Smooth muscle cell (in vitro differentiated cells): ENCODE measurements around the gene ISLR2. TPM values are rescaled to one million over a fixed set of nuclear protein-coding genes. Genes with fewer than 3 reads are reported as not detected.

Source experiments
- DNase-seq: peaks from one replicate; lab custom pipeline; 2025; ENCODE audit not compliant: unreplicated experiment; lab: John Stamatoyannopoulos, UW
- H2AFZ ChIP-seq: fragments of 200-600 bp; sonication (generic); 2 replicates; pipeline ENCODE4 v1.6.0; 2016; ENCODE audit warnings: antibody characterized with exemption, low read depth, mild to moderate bottlenecking
- H3F3A ChIP-seq: fragments of 200-600 bp; sonication (generic); 2 replicates; pipeline ENCODE4 v1.6.0; 2017; ENCODE audit warnings: antibody characterized with exemption, low read depth
- H3K27ac ChIP-seq: fragments of 200-600 bp; sonication (generic); 2 replicates; pipeline ENCODE4 v1.5.1; 2016; ENCODE audit warnings: low read depth, mild to moderate bottlenecking
- H3K27me3 ChIP-seq: fragments of 200-600 bp; sonication (generic); 2 replicates; pipeline ENCODE4 v1.6.1; 2016; ENCODE audit warnings: low read depth, mild to moderate bottlenecking
- H3K36me3 ChIP-seq: fragments of 200-600 bp; sonication (generic); 2 replicates; pipeline ENCODE4 v1.5.1; 2016; ENCODE audit warnings: low read depth
- H3K4me1 ChIP-seq: fragments of 200-600 bp; sonication (generic); 2 replicates; pipeline ENCODE4 v1.5.1; 2016; ENCODE audit warnings: low read depth
- H3K4me2 ChIP-seq: fragments of 200-600 bp; sonication (generic); 2 replicates; pipeline ENCODE4 v1.6.0; 2016; ENCODE audit warnings: mild to moderate bottlenecking
- H3K4me3 ChIP-seq: fragments of 200-600 bp; sonication (generic); 2 replicates; pipeline ENCODE4 v1.5.1; 2016; ENCODE audit warnings: mild to moderate bottlenecking
- H3K79me2 ChIP-seq: fragments of 200-600 bp; sonication (generic); 2 replicates; pipeline ENCODE4 v1.6.0; 2016; ENCODE audit warnings: low read depth, mild to moderate bottlenecking
- H3K9ac ChIP-seq: fragments of 200-600 bp; sonication (generic); 2 replicates; pipeline ENCODE4 v1.6.0; 2016; ENCODE audit warnings: low read depth
- H3K9me3 ChIP-seq: fragments of 200-600 bp; sonication (generic); replicated peaks from 2 replicates; pipeline ENCODE4 v1.5.1; 2016; ENCODE audit warnings: low read depth
- H4K20me1 ChIP-seq: fragments of 200-600 bp; sonication (generic); 2 replicates; pipeline ENCODE4 v1.6.0; 2016; ENCODE audit warnings: low read depth
- WGBS: methylation state at CpG from one replicate; pipeline ENCODE4 v1.1.7; 2016; ENCODE audit warnings: low lambda C conversion rate; 5-methylcytosine and 5-hydroxymethylcytosine counted together
- polyA plus RNA-seq: library from polyadenylated mRNA; unstranded; fragments of >200 nt; fragmentation: Nextera tagmentation; extraction: Ambion mirVana; gene quantifications from 2 replicates; pipeline ENCODE4 v1.2.1, GENCODE V29; 2016
- total RNA-seq: library from RNA; depleted of rRNA; stranded (reverse); fragments of >200 nt; gene quantifications from 2 replicates; pipeline ENCODE4 v1.2.3, GENCODE V29; 2014
- TF ChIP-seq, protein P1 (sequence below): fragments of 200-600 bp; sonication (generic); IDR thresholded peaks from 2 replicates; pipeline ENCODE4 v1.5.1; 2017; ENCODE audit warnings: borderline replicate concordance, mild to moderate bottlenecking, antibody characterized with exemption; ENCODE audit not compliant: insufficient read depth, poor library complexity, severe bottlenecking

Gene ISLR2
- total and polyA plus RNA-seq, 2 experiments from 2014 or later, result 3.0 to 3.8 TPM

DNA sequence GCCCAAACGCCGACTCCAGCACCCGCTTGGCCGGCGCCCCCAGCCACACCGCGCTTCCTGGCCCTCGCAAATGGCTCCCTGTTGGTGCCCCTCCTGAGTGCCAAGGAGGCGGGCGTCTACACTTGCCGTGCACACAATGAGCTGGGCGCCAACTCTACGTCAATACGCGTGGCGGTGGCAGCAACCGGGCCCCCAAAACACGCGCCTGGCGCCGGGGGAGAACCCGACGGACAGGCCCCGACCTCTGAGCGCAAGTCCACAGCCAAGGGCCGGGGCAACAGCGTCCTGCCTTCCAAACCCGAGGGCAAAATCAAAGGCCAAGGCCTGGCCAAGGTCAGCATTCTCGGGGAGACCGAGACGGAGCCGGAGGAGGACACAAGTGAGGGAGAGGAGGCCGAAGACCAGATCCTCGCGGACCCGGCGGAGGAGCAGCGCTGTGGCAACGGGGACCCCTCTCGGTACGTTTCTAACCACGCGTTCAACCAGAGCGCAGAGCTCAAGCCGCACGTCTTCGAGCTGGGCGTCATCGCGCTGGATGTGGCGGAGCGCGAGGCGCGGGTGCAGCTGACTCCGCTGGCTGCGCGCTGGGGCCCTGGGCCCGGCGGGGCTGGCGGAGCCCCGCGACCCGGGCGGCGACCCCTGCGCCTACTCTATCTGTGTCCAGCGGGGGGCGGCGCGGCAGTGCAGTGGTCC lies 3.5 kb downstream of the ISLR2 start:
- Histone ChIP-seq H3K27ac (no peak overlapping the region), H3K4me2 (no peak overlapping the region), H3K36me3 (no peaks in the 10 kb centered on the region), H3K4me1 (peaks cover 49% of the 10 kb centered on the region), H3K9ac (no peak overlapping the region), H3K4me3 (no peak overlapping the region), H3K27me3 (peaks cover 61% of the 10 kb centered on the region), H3K9me3 (no peaks in the 10 kb centered on the region), H2AFZ (no peak overlapping the region), H3K79me2 (no peaks in the 10 kb centered on the region), H3F3A (peaks cover 13% of the 10 kb centered on the region), H4K20me1 (no peaks in the 10 kb centered on the region)
- WGBS, result 17% methylated on average over 56 of the region's 71 CpGs
- no peak for DNase-seq
- TF ChIP-seq, protein P1, sequence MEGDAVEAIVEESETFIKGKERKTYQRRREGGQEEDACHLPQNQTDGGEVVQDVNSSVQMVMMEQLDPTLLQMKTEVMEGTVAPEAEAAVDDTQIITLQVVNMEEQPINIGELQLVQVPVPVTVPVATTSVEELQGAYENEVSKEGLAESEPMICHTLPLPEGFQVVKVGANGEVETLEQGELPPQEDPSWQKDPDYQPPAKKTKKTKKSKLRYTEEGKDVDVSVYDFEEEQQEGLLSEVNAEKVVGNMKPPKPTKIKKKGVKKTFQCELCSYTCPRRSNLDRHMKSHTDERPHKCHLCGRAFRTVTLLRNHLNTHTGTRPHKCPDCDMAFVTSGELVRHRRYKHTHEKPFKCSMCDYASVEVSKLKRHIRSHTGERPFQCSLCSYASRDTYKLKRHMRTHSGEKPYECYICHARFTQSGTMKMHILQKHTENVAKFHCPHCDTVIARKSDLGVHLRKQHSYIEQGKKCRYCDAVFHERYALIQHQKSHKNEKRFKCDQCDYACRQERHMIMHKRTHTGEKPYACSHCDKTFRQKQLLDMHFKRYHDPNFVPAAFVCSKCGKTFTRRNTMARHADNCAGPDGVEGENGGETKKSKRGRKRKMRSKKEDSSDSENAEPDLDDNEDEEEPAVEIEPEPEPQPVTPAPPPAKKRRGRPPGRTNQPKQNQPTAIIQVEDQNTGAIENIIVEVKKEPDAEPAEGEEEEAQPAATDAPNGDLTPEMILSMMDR, result no peak

DNA sequence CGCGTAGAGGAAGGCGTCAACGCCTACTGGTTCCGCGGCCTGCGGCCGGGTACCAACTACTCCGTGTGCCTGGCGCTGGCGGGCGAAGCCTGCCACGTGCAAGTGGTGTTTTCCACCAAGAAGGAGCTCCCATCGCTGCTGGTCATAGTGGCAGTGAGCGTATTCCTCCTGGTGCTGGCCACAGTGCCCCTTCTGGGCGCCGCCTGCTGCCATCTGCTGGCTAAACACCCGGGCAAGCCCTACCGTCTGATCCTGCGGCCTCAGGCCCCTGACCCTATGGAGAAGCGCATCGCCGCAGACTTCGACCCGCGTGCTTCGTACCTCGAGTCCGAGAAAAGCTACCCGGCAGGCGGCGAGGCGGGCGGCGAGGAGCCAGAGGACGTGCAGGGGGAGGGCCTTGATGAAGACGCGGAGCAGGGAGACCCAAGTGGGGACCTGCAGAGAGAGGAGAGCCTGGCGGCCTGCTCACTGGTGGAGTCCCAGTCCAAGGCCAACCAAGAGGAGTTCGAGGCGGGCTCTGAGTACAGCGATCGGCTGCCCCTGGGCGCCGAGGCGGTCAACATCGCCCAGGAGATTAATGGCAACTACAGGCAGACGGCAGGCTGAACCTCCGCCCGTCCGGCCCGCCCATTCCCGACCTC lies 4.1 kb downstream of the ISLR2 start:
- H3F3A ChIP-seq, result peaks cover 13% of the 10 kb centered on the region
- peaks cover 55% of the 10 kb centered on the region for H3K27me3 ChIP-seq
- H3K4me1 ChIP-seq, result peaks cover 42% of the 10 kb centered on the region
- H3K9ac ChIP-seq, result no peak overlapping the region
- H3K27ac ChIP-seq, result no peak overlapping the region
- no peaks in the 10 kb centered on the region for H4K20me1 ChIP-seq
- H3K4me2 ChIP-seq, result no peak overlapping the region
- H3K36me3 ChIP-seq, result no peaks in the 10 kb centered on the region
- TF ChIP-seq, protein P1, result peak; percentile 39
- H3K4me3 ChIP-seq, result no peak overlapping the region
- DNase-seq, result no peak
- H2AFZ ChIP-seq, result no peak overlapping the region
- WGBS, result 17% methylated on average over 46 of the region's 53 CpGs
- no peaks in the 10 kb centered on the region for H3K79me2 ChIP-seq
- H3K9me3 ChIP-seq, result no peaks in the 10 kb centered on the region

DNA sequence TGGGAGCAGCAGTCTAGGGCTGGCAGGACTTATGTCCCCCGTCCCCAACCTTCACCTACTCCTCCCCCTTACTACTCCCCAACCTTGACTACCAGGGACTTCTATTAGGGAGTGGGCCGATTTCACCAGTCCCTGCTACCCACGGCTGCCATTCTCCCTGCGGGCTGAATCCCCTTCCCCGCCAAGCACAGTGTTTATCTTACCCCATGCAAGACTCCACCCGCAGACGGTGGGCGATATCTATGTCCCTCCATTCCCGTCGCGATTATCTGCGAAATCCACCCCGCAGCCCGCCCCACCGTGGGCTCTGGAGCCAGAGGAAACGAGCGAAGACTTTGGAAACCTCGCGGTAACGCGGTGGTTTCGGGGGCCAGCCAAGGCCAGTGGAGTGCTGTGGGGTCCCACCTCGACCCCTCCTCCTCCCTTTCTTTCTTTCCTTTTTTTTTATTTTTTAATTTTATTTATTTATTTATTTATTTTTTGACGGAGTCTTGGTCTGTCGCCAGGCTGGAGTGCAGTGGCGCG lies 4.7 kb downstream of the ISLR2 start:
- Histone ChIP-seq H3K4me2 (peak overlapping the region; percentile 95), H2AFZ (no peak overlapping the region), H3K4me3 (peak overlapping the region; percentile 59), H3K27me3 (peaks cover 51% of the 10 kb centered on the region), H3K79me2 (no peaks in the 10 kb centered on the region), H4K20me1 (no peaks in the 10 kb centered on the region), H3K36me3 (no peaks in the 10 kb centered on the region), H3K4me1 (peaks cover 40% of the 10 kb centered on the region), H3K27ac (no peak overlapping the region), H3K9me3 (no peaks in the 10 kb centered on the region), H3K9ac (no peak overlapping the region), H3F3A (peaks cover 13% of the 10 kb centered on the region)
- no peak for DNase-seq
- TF ChIP-seq, protein P1, result no peak
- WGBS, result 20% methylated on average over 27 of the region's 27 CpGs
